GM13977 (cell line): ENCODE measurements around the gene PAX7.

Experiments
- DNase-seq: peaks from one replicate; pipeline ENCODE4 v3.0.0; 2012; ENCODE audit warnings: low spot score
- in situ Hi-C: fragments of 300-500 bp; cut with MboI; formaldehyde crosslinking; loops from one replicate; pipeline ENCODE4 v1.12.0; 2022; ENCODE audit warnings: low sequenced_read_pairs, low pct_unique_long_range_greater_than_20kb, mixed read lengths, inconsistent platforms; ENCODE audit not compliant: unreplicated experiment
- TF ChIP-seq, protein P1 (sequence below): IDR thresholded peaks from 2 replicates; pipeline ENCODE4 v1.5.1; 2012; ENCODE audit warnings: mild to moderate bottlenecking, control low read depth; ENCODE audit not compliant: insufficient read depth; ENCODE audit errors: extremely low read depth, missing control alignments

Gene PAX7

DNA sequence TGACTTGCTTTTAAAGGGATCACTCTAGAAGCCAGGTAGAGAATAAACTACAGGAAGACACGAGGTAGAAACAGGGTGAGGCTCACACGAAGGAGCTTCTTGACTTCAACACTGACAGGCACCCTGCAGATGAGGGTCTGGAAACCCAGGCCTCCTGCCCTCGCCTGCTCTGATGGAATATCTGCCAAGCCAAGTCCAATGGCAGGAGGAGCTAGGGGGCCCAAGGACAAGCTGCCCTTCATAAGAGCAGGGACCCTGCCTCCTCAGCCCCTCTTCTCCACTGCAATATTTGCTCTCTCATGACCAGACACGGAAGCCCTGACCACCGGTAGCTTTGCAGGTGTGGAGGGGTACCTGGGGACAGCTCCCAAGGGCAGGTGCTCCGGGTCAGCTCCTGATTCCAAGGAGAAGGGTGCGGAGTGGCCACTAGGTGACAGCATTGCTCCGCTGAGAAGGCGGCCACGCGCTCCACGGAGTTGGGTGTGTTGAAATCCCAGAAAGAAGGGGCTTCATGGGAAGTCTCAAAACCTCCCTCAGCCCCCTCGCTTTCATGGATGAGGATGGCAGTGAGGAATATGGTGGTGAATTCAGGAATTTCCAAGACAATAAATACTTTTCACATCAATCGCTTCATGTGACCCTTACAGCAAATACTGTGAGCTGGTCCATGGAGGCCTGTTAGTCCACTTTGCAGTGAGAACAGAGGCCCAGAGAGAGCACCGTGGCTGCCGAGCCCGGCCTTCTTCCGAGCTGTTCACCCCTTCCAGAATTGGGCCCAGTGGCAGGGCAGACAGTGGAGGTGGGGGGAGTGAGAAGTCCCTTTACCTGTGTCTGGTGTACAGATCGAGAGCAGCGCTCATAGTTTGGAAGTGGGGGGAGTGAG lies 33.2 kb upstream of the PAX7 start:
- DNase-seq: peak; percentile 64
- in situ Hi-C loops: loop anchor here (10.0 kb wide), 1 partner anchor 227 kb away; no protein-coding TSS in a partner anchor
- TF ChIP-seq, protein P1, sequence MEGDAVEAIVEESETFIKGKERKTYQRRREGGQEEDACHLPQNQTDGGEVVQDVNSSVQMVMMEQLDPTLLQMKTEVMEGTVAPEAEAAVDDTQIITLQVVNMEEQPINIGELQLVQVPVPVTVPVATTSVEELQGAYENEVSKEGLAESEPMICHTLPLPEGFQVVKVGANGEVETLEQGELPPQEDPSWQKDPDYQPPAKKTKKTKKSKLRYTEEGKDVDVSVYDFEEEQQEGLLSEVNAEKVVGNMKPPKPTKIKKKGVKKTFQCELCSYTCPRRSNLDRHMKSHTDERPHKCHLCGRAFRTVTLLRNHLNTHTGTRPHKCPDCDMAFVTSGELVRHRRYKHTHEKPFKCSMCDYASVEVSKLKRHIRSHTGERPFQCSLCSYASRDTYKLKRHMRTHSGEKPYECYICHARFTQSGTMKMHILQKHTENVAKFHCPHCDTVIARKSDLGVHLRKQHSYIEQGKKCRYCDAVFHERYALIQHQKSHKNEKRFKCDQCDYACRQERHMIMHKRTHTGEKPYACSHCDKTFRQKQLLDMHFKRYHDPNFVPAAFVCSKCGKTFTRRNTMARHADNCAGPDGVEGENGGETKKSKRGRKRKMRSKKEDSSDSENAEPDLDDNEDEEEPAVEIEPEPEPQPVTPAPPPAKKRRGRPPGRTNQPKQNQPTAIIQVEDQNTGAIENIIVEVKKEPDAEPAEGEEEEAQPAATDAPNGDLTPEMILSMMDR: peak; percentile 90

GRCh38 chr1:18599086-18599485 lies 31.6 kb upstream of the PAX7 start:
- TF ChIP-seq, protein P1: no peak
- DNase-seq: no peak
- in situ Hi-C loops: loop anchor here (10.0 kb wide), 1 partner anchor 226 kb away; no protein-coding TSS in a partner anchor

DNA sequence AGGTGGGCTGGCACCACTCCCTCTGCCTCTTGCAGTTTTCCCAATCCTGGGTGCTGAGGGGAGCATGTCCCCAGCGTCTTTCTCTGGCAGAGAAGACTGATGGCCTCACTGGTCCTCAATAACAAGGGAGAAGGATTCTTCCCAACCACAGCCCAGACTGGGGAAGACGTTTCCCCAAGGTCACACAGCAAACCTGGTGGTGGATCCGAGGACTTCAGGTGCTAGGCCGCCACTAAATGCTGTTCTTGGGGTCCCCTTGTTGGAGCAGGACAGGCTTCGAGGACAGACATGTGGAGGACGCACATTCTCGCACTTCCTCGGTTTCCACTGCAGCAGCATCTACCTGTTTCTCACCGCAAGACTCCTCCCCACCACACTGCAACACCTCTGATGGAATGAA lies 30.9 kb upstream of the PAX7 start:
- TF ChIP-seq, protein P1: no peak
- in situ Hi-C loops: loop anchor here (10.0 to 25.0 kb wide), 2 partner anchors 113 to 225 kb away; no protein-coding TSS in a partner anchor
- DNase-seq: no peak

GRCh38 chr1:18602533-18603211 lies 28.0 kb upstream of the PAX7 start:
- in situ Hi-C loops: loop anchor here (25.0 kb wide), 1 partner anchor 110 kb away; no protein-coding TSS in a partner anchor
- DNase-seq: no peak
- TF ChIP-seq, protein P1: no peak

- TF ChIP-seq, protein P1: no peak
- DNase-seq: no peak
- in situ Hi-C loops: loop anchor here (25.0 kb wide), 1 partner anchor 109 kb away; no protein-coding TSS in a partner anchor
Measured at GRCh38 chr1:18603212-18603852, 27.3 kb upstream of the PAX7 start.
